MM.1S (cell line): ENCODE data around the gene NRAS.

Experiments used
- EZH2 ChIP-seq: fragments of 300-600 bp; sonication (generic); optimal IDR thresholded peaks from 2 replicates; pipeline ENCODE3; 2017; ENCODE audit warnings: low read depth, mild to moderate bottlenecking, antibody characterized with exemption, low read length, mixed read lengths
- EZH2phosphoT487 ChIP-seq: fragments of 300-600 bp; sonication (generic); IDR thresholded peaks from 2 replicates; pipeline ENCODE4 v1.6.1; 2018; ENCODE audit warnings: antibody characterized with exemption, low read length
- TF ChIP-seq, protein P1 (sequence below): fragments of 300-600 bp; sonication (generic); IDR thresholded peaks from 2 replicates; pipeline ENCODE4 v1.5.1; 2016; ENCODE audit warnings: antibody characterized with exemption, low read length, mixed read lengths

DNA sequence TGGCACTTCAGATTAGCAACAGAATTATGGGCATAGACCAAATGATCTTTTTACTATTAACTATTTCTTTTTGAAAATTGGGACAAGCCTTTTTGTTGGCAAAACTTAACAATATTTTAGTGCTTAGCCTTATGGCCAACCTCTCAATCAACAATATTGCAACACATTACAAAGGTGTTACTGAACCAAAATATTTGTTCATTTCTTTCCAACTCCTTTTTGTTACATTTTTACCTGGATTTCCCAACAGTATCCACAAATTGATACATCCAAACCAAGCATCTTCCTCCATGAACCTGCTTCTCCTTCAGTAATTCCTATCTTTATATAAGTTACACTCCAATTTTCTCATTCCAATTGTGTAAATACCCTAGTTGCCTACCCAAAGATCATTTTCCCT is 19.8 kb downstream of the NRAS start:
- TF ChIP-seq, protein P1, sequence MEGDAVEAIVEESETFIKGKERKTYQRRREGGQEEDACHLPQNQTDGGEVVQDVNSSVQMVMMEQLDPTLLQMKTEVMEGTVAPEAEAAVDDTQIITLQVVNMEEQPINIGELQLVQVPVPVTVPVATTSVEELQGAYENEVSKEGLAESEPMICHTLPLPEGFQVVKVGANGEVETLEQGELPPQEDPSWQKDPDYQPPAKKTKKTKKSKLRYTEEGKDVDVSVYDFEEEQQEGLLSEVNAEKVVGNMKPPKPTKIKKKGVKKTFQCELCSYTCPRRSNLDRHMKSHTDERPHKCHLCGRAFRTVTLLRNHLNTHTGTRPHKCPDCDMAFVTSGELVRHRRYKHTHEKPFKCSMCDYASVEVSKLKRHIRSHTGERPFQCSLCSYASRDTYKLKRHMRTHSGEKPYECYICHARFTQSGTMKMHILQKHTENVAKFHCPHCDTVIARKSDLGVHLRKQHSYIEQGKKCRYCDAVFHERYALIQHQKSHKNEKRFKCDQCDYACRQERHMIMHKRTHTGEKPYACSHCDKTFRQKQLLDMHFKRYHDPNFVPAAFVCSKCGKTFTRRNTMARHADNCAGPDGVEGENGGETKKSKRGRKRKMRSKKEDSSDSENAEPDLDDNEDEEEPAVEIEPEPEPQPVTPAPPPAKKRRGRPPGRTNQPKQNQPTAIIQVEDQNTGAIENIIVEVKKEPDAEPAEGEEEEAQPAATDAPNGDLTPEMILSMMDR = no peak
- TF ChIP-seq EZH2 (no peak), EZH2phosphoT487 (no peak)
